ENCODE results near the gene SLC19A2.
A peak's percentile ranks its signal among the peaks of the same experiment; 100 is the strongest.
"Not testable (repeated sequence)": the region's sequence is repeated elsewhere in the genome, so short reads cannot be mapped to it uniquely, and the experiment has no call there.

Gene SLC19A2, protein sequence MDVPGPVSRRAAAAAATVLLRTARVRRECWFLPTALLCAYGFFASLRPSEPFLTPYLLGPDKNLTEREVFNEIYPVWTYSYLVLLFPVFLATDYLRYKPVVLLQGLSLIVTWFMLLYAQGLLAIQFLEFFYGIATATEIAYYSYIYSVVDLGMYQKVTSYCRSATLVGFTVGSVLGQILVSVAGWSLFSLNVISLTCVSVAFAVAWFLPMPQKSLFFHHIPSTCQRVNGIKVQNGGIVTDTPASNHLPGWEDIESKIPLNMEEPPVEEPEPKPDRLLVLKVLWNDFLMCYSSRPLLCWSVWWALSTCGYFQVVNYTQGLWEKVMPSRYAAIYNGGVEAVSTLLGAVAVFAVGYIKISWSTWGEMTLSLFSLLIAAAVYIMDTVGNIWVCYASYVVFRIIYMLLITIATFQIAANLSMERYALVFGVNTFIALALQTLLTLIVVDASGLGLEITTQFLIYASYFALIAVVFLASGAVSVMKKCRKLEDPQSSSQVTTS

DNA sequence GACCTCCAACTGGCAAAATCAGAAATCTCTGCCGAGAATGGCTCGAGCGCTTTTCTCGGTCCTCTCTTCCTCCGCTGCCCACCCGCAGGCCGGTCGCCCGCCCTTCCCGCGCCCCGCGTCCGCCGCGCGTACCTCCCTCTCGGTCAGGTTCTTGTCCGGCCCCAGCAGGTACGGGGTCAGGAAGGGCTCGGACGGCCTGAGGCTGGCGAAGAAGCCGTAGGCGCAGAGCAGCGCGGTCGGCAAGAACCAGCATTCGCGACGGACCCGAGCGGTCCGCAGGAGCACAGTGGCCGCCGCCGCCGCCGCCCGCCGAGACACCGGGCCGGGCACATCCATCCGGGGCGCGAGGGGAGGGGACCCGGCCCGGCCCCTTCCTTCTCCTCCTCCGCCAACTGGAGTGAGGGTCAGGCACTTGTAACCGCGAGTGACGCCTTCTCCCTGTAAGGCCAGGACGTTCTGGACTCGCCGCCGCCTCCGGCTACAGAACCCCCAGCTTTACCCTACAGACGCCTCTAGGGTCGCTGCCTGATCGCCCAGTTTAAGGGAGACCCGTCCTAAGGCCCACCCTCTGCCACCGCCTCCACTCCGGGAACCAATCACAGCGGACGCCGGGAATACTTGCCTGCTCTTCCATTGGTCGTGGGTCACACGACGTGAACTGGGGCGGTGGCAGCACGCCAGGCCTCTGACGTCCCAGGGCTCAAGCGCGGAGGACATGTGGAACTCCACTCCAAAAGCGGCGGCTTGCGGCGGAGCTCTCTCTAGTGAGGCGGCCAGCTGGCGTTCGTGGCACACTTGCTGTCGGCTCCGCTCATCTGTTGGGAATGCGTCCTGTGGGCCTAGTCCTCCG lies at the start of gene SLC19A2:
TSS of gene SLC19A2 (minus strand) at position 514 of the 850 bp plus-strand sequence. CDS start at position 336, 178 bp downstream.
- peak; percentile 94 for DNase-seq

DNA sequence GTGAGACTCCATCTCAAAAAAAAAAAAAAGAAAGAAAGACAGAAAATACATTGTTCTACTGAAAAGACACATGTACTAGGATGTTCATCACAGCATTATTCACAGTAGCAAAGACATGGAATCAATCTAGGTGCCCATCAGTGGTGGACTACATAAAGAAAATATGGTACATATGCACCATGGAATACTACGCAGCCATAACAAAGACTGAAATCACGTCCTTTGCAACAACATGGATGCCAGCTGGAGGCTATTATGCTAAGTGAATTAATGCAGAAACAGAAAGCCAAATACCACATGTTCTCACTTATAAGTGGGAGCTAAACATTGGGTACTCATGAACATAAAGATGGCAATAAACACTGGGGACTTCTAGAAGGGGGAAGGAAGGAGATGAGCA lies 48.9 kb upstream of the SLC19A2 start:
- no peak for DNase-seq

DNA sequence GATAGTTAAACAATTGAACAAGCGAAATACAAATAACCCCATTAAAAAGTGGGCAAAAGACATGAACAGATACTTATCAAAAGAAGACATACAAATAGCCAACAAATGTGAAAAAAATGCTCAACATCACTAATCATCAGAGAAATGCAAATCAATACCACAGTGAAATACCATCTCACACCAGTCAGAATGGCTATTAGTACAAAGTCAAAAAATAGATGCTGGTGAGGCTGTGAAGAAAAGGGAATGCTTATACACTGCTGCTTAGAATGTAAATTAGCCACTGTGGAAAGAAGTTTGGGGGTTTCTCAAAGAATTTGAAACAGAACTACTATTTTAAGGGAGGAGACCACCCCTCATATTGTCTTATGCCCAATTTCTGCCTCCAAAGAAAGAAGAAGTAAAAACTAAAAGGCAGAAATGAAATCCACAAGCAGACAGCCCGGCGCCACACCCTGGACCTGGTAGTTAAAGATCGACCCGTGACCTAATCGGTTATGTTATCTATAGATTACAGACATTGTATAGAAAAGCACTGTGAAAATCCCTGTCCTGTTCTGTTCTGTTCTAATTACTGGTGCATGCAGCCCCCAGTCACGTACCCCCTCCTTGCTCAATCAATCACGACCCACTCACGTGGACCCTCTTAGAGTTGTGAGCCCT lies 47.9 kb upstream of the SLC19A2 start:
- DNase-seq: not testable (repeated sequence)

DNA sequence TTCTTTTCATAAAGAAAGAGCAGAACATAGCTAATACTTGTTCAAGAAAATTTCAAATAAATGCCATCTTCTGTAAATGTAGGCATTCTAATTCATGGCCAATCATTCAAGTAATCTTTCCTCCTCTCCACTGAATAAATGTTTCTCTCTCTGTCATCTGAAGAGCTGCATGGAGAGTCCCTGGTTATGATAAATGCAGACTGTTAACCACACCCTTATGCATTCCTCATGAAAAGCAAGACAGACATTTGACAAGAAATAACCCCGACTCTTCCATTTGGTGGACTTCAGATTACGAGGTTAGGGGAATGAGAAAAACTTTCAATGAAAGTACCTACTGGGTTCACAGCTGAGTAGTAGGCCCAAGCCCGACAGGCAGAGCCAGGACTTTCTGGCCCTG lies 44.7 kb upstream of the SLC19A2 start:
- DNase-seq: no peak

DNA sequence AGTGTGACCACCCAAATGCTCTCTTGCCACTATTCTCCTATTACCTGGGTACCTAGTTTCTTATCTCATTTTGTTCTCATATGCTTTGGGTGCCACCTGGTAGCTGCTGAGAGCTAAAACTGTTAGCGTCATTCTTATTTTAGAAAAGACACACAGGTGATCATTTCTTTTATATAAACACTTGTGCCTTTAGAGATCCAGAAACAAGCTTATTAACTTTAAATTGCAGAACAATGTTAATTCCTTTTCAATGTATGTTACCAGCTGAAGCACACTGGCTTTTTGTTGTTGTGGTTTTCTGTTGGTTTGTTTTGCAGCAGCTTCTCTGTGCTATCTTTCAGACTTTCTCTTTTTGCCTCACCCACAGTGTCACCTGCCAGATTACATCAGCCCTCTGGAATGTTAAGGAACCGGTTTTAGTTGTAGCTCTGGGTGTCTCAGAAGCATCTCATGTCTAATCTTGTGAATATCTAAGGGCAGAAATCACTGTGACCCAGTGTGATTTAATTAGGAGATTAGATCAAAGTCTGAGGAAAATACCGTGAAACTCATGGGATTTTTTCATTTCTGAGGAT lies 43.4 kb upstream of the SLC19A2 start:
- peak; percentile 63 for DNase-seq

DNA sequence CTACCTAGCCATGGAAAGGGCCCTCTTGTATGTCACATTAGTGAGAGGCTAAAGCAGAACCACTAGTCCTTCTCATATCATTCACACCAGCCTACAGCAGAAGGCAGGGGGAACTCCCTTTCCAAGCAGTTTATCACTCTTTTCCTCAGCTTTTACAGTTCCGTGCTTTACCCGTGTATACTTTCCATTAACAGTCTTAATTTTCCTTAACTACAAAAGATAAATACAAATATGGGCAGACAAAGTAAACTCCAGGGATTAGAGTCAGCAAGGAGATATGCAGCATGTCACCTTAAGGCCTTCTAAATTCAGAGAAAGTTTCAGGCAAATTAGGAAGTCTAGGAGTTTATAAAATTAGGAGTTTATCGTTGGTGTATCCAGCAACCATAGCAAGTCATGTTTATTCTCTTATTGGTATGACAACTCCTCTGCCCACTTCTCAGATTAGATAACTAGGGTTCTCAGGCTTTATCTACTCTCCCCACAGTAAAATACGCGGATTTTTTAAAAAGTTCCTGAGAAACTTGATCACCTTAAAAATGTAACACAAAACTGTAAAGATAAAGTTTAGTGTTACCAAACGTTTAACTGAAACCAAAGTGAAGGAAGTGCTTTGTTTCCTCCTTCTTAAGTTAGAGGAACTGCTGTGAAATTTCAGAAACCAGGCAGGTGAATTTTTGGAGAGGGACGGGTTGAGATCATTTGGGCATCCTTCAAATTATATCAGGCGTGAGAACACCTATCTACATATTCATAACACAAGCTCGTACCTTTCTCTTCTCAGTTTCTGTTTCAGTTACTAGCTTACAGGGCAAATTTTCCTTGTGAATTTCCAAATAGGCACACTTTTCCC lies 42.7 kb upstream of the SLC19A2 start:
- no peak for DNase-seq

DNA sequence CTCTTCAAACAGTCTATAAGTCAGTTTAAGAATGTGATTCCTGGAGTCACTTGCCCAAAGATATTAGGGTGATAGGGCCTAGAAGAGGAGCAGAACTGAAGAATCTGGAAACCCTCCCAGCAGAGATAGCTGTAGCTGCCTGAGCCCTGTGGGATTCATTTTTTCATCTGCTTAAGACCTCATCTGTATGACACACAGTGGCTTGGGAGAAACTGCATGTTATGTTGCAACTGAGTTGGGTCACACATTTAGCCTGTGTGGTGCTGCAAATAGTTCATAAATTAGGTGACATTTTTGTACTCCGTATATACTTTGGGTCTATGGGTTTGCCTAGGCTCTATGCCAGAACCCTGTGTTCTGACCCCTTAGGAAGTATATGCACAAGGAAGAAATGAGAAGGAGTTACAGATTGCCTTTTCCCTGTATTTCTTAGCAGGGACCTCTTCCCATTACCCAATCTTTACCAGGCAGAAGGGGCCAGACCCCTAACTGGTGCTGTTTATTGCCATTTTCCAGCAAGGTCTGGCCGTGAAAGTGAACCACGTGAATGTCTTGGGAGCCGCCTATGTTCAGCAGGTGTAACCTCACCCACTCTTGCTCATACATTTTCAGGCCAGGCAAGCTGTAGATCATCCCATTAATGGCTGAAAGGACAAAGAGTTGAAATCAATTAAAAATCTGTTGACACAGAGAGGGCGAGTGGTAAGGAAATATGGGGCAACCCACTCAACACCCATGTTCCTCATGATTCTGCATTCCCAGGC lies 41.9 kb upstream of the SLC19A2 start:
- DNase-seq: no peak

DNA sequence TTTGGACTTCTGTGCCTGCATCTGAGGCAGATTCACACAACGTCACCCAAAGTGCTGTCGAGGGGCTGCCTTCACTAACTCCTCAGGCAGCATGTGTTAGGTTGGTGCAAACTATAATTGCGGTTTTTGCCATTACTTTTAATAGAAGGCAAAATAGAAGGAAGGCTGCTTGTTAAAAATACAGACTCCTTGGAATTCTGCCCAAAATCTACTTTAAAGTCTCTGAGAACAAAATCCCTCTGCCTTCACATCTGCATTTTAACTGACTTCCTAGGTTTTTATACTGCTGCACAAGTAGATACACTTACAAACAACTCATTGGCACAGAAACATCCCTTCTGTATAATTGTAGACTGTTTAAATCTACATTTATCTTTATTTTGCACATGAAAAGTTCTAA lies 41.3 kb upstream of the SLC19A2 start:
- no peak for DNase-seq

DNA sequence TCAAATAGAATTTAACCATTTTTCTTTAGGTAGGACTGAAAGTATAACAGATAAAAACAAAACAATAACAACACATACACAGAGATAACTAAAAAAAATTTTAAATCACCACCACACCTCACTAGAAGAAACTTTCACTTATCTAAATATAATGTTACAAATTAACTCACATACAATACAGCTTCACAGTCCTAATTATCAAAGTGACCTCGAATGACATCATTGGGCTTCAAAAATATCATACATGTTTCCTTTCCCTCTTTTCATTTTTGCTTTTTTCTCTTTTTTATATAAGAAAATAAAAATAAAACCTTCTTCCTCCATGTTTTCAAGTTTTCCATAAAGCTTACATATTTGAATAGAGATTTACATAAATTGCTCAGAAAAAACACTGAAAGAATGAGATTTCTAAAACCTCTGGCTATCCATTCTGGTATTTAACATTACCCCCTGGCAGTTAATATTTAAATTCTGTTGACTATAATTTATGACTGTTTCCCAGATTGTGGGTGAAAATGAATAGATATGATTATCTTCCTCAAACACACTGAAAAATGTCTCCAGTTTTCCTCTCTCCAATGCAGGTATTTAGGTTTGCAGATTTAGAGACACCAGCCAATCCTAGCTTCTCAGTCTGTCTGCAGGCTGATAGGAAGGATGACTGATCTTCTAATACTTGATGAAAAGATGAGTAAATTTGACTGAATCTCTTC lies 40.5 kb upstream of the SLC19A2 start:
- DNase-seq: no peak

DNA sequence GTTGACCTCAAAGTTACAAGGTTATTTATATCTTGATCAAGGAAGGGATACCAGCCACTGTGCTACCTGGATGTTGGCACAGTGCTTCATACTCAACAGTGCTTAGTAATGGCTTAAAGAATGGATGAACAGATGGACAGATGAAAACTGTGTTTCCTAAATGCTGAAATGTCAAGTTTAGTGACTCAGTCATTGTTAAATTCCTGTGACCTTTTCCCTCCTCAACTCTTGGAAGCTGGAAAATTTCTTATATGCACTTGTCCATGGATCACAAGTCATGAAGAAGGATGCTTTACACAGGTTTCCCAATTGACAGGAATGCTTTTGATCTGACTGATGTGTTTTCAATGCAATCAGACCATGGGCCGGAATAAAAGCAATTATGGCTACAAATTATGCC lies 39.6 kb upstream of the SLC19A2 start:
- DNase-seq: no peak

DNA sequence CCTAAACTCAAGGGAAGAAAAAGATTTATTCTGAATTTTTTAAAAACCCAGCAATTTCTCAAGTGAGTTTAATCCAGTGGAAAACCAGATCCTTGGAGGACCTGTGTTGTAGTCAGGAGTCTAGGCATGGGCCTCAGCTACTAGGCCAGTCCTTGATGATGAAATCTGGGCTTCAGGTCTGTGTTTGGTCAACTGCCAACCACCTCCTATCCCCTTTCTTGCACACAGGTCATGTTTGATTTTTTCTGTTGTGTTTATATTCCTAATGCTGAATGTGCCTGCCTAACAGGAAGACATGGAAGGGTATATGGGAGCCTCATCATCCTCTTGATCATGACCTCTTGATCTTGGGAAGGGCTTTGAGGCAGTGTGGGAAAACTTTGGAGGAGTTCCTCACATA lies 38.2 kb upstream of the SLC19A2 start:
- no peak for DNase-seq

DNA sequence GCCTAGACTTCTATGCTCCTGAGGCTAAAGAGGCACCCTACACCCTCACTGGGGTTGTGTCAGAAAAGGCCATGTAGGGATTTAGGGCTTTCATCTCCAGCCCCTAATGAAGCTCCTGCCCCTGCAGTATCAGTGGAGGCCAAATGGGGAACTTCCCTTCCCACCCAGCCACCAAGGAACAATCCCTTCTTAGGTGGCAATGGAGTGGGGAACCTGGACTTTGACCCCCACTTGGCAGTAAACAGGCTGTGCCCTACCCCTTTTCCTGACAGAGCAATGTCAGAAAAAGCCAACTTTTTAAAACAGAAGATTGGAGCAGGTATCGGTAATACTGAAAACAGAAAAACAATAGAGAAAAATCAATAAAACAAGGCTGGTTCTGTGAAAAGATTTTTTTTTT lies 35.5 kb upstream of the SLC19A2 start:
- no peak for DNase-seq

DNA sequence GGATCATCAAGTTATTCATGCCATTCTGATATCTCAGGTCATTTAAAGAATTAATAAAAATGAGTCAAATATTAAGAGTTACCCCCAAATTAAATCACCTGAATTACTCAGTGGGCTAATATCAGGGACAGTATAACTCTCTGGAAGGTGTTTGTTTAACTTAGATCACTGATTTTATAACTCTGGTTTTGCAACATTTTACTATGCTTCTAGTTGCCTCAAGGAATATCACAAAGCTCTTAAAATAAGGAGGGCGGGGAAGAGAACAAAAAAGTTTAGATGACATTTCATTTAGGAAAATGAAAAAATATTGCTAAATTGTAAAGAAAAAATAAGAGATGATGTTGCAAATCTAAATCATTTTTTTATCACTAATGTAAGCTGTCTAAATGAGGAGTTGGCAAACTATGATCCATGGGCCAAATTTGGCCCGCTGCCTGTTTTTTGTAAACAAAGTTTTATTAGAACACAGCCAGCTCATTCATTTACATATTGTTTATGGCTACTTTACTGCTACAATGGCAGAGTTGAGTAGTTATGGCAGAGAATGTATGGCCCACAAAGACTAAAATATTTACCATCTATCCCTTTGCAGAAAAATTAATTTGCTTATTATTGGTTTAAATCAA lies 31.9 kb upstream of the SLC19A2 start:
- no peak for DNase-seq

DNA sequence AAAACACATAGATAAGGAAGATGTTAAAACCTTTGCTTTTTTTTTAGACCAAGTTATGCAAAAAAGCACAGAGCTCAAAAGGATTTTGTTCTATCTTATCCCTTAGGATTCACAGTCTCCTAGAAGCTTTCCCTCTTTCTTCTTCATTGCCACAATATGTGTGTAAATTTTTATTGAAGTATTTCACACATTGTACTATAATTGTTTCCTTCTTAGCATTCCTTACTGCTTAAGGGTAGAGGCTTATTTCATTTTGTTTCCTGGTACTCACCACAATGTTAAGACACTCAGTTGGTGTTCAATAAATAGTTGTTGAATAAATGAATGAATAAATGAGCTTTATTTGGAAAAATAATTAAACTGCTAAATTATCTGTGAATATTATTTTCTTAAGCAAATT lies 29.9 kb upstream of the SLC19A2 start:
- DNase-seq: no peak

DNA sequence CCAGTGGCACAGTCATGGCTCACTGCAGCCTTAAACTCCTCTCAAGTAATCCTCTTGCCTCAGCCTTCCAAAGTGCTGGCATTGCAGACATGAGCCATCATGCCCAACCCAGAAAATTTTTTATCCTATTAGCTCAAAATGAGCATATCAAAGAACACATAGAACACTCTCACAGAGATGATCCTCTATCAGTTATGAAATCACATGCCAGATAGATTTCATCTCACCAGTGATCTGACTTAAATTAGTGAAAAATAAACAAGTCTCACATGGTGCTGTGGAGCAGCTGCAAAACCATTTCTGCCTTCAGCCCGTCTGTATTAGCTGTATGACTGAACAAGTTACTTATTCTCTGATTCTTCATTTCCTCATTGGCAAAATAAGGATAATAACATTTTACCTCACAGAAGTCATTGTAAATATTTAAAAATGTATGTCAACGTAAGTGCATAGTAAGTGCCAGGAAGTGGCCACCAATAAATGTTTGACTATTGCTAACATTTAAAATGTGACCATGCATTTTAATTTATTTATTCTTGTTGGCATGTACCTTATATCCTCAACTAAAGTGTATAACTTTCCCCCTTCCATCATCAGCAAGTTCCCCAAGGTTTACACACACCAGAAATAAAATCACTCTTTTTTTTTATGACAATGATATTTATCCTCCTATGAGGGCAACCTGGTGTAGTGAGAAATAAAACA lies 29.0 kb upstream of the SLC19A2 start:
- DNase-seq: no peak

DNA sequence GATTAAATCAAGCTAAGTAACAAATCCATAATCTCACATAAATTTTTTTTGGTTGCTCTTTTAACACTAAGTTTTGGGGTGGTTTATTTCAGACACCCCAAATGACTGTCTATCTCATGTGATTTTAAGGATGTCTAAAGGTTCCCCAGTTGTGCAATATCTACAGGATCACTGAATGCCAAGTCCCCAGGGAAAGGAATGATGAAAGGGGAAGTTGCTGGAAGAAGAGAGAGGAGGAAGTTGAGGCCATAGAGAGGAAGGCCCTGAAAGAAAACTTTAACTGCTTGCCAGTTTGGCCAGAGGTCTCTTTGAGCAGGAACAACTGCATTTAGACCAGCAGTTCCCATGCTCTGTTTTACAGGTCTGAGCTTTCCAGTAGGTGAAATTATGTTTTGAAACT lies 27.5 kb upstream of the SLC19A2 start:
- no peak for DNase-seq

DNA sequence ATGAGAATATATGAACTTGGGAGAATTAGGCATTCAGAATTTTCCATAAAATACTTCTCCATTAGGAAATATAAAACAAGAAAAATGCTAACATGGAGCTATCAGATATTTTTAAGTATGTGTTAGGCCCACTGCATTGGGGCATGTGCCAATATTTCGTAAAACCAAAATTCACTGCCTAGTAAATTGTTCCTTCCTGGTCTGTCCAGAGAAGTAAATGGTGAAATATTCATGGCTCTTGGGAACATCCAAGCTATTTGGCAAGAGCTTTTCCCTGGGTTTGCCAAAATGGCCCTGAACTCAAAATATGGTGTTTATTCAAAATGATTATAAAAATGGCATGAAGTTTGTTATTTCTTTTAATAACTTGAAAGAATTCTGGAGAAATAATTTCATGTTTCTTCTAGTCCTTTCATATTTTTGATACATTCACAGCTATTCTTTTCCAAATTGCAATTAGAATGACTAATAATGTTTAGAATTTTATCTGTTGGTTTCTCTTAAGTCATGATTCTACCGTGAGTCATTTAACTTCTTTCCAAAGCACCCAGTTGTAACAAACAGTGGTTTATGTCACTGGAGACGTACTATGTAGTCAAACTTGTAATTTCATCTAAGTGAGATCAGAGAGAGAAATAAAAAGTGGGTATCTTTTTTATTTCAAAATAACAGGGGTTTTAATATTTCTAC lies 25.7 kb upstream of the SLC19A2 start:
- DNase-seq: no peak

DNA sequence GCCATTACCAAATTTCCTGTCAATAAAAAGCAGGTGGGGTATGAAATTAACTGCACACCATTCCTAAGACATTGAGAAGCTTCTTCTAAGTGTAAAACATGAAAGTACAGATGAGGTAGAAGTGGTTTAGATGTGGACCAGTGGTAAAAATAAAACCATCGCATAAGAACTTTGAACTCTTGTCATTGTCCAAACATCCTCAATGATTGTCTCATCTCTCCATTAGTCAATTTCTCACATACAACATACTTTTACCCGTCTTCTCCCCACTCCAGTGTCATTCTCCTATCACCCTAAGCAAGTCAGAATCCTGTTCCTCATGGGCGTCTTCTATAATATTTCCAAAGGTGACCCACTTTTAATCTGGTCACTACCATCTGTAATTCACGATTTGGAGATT lies 24.3 kb upstream of the SLC19A2 start:
- no peak for DNase-seq

DNA sequence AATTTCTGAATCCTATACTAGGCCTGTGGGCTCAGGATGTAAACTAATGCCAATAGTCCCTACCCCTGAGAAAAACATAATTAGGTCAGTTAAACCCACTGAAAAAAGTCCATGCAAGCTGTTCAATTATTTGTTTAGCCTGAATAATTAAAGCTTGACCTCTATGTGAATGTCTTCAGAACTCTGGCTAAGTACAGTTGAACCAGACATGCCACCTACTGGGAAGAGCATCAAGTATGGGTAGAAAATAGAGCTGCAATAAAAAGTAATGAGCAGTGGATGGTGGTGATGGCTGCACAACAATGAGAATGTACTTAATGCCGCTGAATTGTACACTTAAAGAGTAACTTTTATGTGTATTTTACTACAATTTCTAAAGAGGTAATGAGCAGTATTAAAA lies 23.6 kb upstream of the SLC19A2 start:
- DNase-seq: no peak

Data from NCI-H2029 (cell line).